OCI-LY3 (cell line): ENCODE results near the gene GPC3.
"Not testable (repeated sequence)": the region's sequence is repeated elsewhere in the genome, so short reads cannot be mapped to it uniquely, and the experiment has no call there.

Experiments
- H2AFZ ChIP-seq: fragments of 200-600, 300-600 bp; shearing (Covaris generic); 2 replicates; pipeline ENCODE4 v1.6.0; 2014; ENCODE audit warnings: antibody characterized with exemption, low read depth, low read length
- H3K27ac ChIP-seq: fragments of 200-600, 300-600 bp; sonication (generic); 2 replicates; pipeline ENCODE4 v1.5.1; 2014; ENCODE audit warnings: mild to moderate bottlenecking, low read length, moderate library complexity, mixed read lengths
- H3K27me3 ChIP-seq: fragments of 200-600, 300-600 bp; sonication (generic); 2 replicates; pipeline ENCODE4 v1.6.1; 2014; ENCODE audit warnings: low read depth, low read length, mixed read lengths
- H3K36me3 ChIP-seq: fragments of 200-600, 300-600 bp; sonication (generic); replicated peaks from 2 replicates; pipeline ENCODE3; 2014; ENCODE audit warnings: low read depth, low read length, mixed read lengths
- H3K4me1 ChIP-seq: fragments of 300-600, 200-600 bp; sonication (generic); 2 replicates; pipeline ENCODE4 v1.6.1; 2014; ENCODE audit warnings: low read length, mixed read lengths
- H3K4me2 ChIP-seq: fragments of 200-600, 300-600 bp; sonication (generic); 2 replicates; pipeline ENCODE4 v1.6.1; 2014; ENCODE audit warnings: low read length, mixed read lengths
- H3K4me3 ChIP-seq: fragments of 300-600, 200-600 bp; sonication (generic); 2 replicates; pipeline ENCODE4 v1.5.1; 2014; ENCODE audit warnings: antibody characterized with exemption, mild to moderate bottlenecking, low read length, moderate library complexity
- H3K79me2 ChIP-seq: fragments of 300-600, 200-600 bp; shearing (Covaris generic); 2 replicates; pipeline ENCODE4 v1.6.1; 2014; ENCODE audit warnings: mild to moderate bottlenecking, low read length, mixed read lengths
- H3K9ac ChIP-seq: fragments of 300-600, 200-600 bp; shearing (Covaris generic); 2 replicates; pipeline ENCODE4 v1.6.0; 2014; ENCODE audit warnings: mild to moderate bottlenecking, low read length, moderate library complexity
- H3K9me3 ChIP-seq: fragments of 200-600, 300-600 bp; shearing (Covaris generic); 2 replicates; pipeline ENCODE4 v1.6.1; 2014; ENCODE audit warnings: low read length, mixed read lengths; ENCODE audit not compliant: insufficient read depth
- H4K20me1 ChIP-seq: fragments of 200-600, 300-600 bp; sonication (generic); 2 replicates; pipeline ENCODE4 v1.6.1; 2016; ENCODE audit warnings: low read length, mixed read lengths; ENCODE audit not compliant: insufficient read depth
- EZH2phosphoT487 ChIP-seq: fragments of 200-600 bp; shearing (Covaris generic); IDR thresholded peaks from 2 replicates; pipeline ENCODE4 v1.6.1; 2018; ENCODE audit warnings: antibody characterized with exemption, mixed run types, low read depth
- TF ChIP-seq, protein P1 (sequence below): fragments of 200-600, 300-600 bp; sonication (generic); IDR thresholded peaks from 2 replicates; pipeline ENCODE4 v1.5.1; 2014; ENCODE audit warnings: antibody characterized with exemption, low read length, low read depth

Gene GPC3

DNA sequence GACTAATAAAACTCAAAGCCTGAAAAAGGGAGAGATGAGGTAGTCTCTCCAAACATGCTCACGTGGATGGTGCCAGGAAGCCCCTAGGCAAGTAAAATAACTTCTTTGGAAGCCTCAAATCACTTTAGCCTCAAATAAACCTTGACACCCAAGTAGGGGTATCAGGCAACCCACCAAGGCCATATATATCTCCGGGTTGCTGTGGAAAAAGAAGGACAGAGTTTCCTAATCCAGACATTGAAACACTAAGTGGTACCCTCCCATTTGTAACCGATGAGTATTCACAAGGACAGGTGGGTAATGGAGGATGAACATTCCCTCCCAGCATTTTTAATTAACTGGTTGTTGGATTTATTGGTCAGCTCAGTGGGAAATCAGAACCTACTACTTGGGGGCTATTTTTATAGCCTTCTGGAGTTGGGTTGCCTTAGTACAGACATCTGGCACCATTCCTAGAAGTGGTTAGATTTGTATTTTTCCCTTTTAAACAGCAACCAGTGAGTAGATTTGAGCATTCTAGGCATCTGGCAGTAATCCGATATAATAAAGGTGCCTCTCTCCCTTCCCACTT is 87.7 kb downstream of the GPC3 start:
- Histone ChIP-seq H2AFZ (no peak overlapping the region), H3K27ac (no peak overlapping the region), H3K9ac (no peak overlapping the region), H3K4me2 (no peak overlapping the region), H3K4me3 (no peak overlapping the region), H3K9me3 (no peaks in the 10 kb centered on the region), H3K36me3 (no peaks in the 10 kb centered on the region), H3K27me3 (no peaks in the 10 kb centered on the region), H3K4me1 (no peaks in the 10 kb centered on the region), H3K79me2 (no peaks in the 10 kb centered on the region), H4K20me1 (no peaks in the 10 kb centered on the region)
- TF ChIP-seq EZH2phosphoT487: no peak

DNA sequence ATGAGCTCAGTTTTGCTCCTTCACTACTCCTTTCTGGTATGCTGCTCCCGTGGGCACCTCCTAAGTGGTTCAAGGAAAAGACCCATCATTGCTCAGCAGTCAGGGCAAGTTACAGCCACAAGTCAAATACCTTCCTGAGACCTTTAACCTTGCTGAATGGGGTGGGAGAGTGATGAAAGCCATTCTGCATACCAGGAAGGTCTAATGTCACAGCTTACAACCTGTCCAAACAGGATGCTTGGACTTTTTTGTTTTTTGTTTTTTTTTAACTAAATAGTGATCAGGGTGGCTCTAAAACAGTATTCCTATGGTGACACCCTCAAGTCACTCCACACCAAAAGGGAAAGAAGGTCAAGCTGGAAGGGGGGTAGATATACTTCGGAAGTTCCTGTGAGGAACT is 93.1 kb downstream of the GPC3 start:
- Histone ChIP-seq H3K4me1 (no peaks in the 10 kb centered on the region), H3K79me2 (no peaks in the 10 kb centered on the region), H3K36me3 (no peaks in the 10 kb centered on the region), H2AFZ (no peak overlapping the region), H3K27ac (no peak overlapping the region), H4K20me1 (no peaks in the 10 kb centered on the region), H3K4me2 (no peak overlapping the region), H3K9me3 (no peaks in the 10 kb centered on the region), H3K4me3 (no peak overlapping the region), H3K9ac (no peak overlapping the region), H3K27me3 (no peaks in the 10 kb centered on the region)
- TF ChIP-seq EZH2phosphoT487: no peak
- TF ChIP-seq, protein P1, sequence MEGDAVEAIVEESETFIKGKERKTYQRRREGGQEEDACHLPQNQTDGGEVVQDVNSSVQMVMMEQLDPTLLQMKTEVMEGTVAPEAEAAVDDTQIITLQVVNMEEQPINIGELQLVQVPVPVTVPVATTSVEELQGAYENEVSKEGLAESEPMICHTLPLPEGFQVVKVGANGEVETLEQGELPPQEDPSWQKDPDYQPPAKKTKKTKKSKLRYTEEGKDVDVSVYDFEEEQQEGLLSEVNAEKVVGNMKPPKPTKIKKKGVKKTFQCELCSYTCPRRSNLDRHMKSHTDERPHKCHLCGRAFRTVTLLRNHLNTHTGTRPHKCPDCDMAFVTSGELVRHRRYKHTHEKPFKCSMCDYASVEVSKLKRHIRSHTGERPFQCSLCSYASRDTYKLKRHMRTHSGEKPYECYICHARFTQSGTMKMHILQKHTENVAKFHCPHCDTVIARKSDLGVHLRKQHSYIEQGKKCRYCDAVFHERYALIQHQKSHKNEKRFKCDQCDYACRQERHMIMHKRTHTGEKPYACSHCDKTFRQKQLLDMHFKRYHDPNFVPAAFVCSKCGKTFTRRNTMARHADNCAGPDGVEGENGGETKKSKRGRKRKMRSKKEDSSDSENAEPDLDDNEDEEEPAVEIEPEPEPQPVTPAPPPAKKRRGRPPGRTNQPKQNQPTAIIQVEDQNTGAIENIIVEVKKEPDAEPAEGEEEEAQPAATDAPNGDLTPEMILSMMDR: no peak

DNA sequence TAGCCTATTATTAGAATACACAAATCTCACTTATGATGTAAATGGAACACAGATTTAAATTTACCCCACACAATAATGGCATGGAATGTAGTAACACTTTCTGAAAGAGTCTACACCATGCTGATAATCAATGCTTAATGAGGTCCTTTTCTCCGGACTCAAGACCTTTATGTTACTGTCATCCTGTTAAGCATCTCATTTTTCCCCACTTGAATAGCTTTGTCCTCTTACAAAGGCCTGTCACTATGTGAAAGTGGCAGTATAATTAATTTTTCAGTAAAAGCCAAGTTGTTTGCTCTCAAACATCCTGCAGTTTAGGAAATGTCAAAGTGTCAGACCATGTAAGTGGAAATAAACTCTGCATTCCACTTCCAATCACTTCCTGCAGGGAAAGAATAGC is 96.4 kb downstream of the GPC3 start:
- no peaks in the 10 kb centered on the region for H4K20me1 ChIP-seq
- no peaks in the 10 kb centered on the region for H3K9me3 ChIP-seq
- no peaks in the 10 kb centered on the region for H3K79me2 ChIP-seq
- H3K36me3 ChIP-seq: no peaks in the 10 kb centered on the region
- H3K4me1 ChIP-seq: no peaks in the 10 kb centered on the region
- no peak overlapping the region for H3K4me2 ChIP-seq
- no peak overlapping the region for H3K27ac ChIP-seq
- no peak overlapping the region for H3K4me3 ChIP-seq
- TF ChIP-seq, protein P1: no peak
- no peak for TF ChIP-seq EZH2phosphoT487
- no peaks in the 10 kb centered on the region for H3K27me3 ChIP-seq
- no peak overlapping the region for H3K9ac ChIP-seq
- no peak overlapping the region for H2AFZ ChIP-seq

DNA sequence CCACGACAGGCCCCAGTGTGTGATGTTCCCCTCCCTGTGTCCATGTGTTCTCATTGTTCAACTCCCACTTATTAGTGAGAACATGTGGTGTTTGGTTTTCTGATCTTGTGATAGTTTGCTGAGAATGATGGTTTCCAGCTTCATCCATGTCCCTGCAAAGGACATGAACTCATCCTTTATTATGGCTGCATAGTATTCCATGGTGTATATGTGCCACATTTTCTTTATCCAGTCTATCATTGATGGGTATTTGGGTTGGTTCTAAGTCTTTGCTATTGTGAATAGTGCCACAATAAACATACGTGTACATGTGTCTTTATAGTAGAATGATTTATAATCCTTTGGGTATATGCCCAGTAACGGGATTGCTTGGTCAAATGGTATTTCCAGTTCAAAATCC is 97.3 kb downstream of the GPC3 start:
- not testable (repeated sequence) for H3K36me3 ChIP-seq, H3K4me2 ChIP-seq, H4K20me1 ChIP-seq, H3K79me2 ChIP-seq, H3K4me1 ChIP-seq, H2AFZ ChIP-seq, H3K9me3 ChIP-seq, H3K27me3 ChIP-seq, H3K4me3 ChIP-seq, H3K9ac ChIP-seq, H3K27ac ChIP-seq

DNA sequence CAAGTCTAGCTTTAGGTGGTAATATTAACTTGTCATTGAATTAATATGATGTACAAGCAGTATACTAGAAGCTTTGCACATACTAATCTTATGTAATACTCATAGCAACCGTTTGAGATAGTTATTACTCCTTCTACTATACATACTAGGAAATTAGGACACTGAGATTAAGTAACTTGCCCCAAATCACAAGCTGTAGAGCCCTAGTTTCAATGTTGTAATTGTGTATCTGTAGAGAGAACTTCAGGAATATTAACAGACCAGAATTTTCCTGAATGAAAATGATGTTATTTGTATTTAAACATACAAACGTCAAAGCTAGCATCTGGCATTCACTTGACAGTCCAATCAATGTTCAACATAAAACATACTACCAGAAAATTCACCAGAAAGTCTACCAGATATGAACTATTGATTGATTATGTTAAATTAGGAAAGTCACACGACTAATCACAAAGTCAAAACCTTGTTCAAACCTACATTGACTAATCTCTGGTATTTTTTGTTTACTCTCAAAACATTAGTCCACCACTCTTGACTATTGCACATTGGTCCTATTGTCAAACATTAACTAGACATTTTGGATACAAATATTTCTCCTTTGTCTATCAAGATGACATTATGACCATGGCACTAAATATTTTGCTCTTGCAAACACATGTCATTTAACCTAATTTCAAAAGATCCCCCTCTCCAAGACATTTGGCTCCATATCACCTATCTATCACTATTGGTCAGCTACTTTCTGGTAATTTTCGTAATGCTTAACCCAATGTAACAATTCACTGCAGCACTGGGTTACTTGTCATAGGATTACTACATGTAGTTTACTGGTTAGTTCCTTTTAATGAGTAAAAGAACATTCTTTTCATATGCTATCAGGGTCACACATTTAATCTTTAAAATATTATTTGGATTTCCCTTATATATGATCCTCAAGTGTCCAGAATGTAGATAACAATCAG is 100.7 kb downstream of the GPC3 start:
- H3K27me3 ChIP-seq: no peaks in the 10 kb centered on the region
- H3K4me2 ChIP-seq: no peak overlapping the region
- no peak overlapping the region for H2AFZ ChIP-seq
- no peak overlapping the region for H3K27ac ChIP-seq
- peaks cover 7% of the 10 kb centered on the region for H3K4me1 ChIP-seq
- TF ChIP-seq, protein P1: no peak
- TF ChIP-seq EZH2phosphoT487: no peak
- H3K9me3 ChIP-seq: no peaks in the 10 kb centered on the region
- no peak overlapping the region for H3K4me3 ChIP-seq
- no peaks in the 10 kb centered on the region for H3K79me2 ChIP-seq
- H3K36me3 ChIP-seq: no peaks in the 10 kb centered on the region
- no peaks in the 10 kb centered on the region for H4K20me1 ChIP-seq
- H3K9ac ChIP-seq: no peak overlapping the region
